NB4 (cell line): ENCODE results near the gene ITGB3.
"Not testable (repeated sequence)": the region's sequence is repeated elsewhere in the genome, so short reads cannot be mapped to it uniquely, and the experiment has no call there.

Experiments
- DNase-seq: peaks from one replicate; pipeline ENCODE4 v3.0.0; 2010; ENCODE audit warnings: low read depth
- H3K4me3 ChIP-seq: one replicate; pipeline ENCODE4 v1.5.1; 2011; ENCODE audit warnings: mild to moderate bottlenecking, low read depth, low read length, moderate library complexity
- MYC ChIP-seq: IDR thresholded peaks from 2 replicates; pipeline ENCODE4 v1.6.1; 2011; ENCODE audit warnings: low read depth, low read length
- POLR2A ChIP-seq: IDR thresholded peaks from 2 replicates; pipeline ENCODE4 v1.6.1; 2011; ENCODE audit warnings: mild to moderate bottlenecking; ENCODE audit not compliant: insufficient read length; ENCODE audit errors: extremely low read depth
- TF ChIP-seq, protein P1 (sequence below): IDR thresholded peaks from one replicate; pipeline ENCODE4 v1.5.1; 2012; ENCODE audit warnings: low read depth, low read length
- TF ChIP-seq, protein P2 (sequence below): IDR thresholded peaks from 2 replicates; pipeline ENCODE4 v1.6.1; 2011; ENCODE audit warnings: low read depth, low read length

The ITGB3 gene

DNA sequence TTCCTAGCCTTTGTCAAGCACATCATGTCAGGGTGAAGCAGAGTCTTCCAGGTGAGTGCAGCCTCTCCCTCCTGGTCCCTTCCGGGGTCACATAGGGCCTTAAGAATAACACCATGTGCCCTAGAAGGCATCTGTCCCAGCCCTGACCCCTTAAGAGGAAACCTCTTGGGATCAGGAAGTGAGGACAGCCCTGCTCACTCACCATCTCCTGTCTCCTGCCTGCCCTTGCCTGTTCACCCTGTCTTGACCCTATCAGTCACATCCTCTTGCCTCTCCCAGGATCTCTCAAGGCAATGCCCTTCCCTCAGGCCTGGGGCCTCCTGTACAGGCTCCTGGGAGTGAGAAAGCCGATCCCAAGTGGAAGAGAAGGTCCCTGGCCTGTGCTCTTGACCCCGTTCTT is 30.6 kb upstream of the ITGB3 start:
- TF ChIP-seq, protein P1, sequence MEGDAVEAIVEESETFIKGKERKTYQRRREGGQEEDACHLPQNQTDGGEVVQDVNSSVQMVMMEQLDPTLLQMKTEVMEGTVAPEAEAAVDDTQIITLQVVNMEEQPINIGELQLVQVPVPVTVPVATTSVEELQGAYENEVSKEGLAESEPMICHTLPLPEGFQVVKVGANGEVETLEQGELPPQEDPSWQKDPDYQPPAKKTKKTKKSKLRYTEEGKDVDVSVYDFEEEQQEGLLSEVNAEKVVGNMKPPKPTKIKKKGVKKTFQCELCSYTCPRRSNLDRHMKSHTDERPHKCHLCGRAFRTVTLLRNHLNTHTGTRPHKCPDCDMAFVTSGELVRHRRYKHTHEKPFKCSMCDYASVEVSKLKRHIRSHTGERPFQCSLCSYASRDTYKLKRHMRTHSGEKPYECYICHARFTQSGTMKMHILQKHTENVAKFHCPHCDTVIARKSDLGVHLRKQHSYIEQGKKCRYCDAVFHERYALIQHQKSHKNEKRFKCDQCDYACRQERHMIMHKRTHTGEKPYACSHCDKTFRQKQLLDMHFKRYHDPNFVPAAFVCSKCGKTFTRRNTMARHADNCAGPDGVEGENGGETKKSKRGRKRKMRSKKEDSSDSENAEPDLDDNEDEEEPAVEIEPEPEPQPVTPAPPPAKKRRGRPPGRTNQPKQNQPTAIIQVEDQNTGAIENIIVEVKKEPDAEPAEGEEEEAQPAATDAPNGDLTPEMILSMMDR, result no peak
- no peak for TF ChIP-seq POLR2A
- TF ChIP-seq MYC, result no peak
- TF ChIP-seq, protein P2, sequence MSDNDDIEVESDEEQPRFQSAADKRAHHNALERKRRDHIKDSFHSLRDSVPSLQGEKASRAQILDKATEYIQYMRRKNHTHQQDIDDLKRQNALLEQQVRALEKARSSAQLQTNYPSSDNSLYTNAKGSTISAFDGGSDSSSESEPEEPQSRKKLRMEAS, result no peak
- H3K4me3 ChIP-seq, result no peak overlapping the region
- no peak for DNase-seq

DNA sequence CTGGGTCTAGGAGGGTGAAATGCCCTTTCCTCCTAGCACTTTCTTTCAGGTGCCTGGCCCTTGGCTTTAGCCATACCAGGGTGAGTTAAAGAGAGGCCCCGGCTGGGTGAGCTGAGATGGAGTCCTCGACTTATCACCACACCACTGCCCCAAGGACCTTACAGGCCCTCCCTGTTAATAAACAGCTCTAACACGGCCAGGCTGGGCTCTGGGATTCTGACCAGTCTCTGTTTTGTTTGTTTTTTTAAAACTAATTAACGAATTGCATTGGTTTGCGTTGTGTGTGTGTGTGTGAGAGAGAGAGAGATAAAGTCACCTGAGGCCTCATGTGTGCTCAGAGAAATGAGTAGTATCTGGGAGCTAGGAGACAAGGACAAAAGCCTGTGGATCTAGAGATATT is 30.2 kb upstream of the ITGB3 start:
- no peak overlapping the region for H3K4me3 ChIP-seq
- DNase-seq, result no peak
- no peak for TF ChIP-seq POLR2A
- TF ChIP-seq, protein P2, result no peak
- TF ChIP-seq MYC, result no peak
- TF ChIP-seq, protein P1, result no peak

DNA sequence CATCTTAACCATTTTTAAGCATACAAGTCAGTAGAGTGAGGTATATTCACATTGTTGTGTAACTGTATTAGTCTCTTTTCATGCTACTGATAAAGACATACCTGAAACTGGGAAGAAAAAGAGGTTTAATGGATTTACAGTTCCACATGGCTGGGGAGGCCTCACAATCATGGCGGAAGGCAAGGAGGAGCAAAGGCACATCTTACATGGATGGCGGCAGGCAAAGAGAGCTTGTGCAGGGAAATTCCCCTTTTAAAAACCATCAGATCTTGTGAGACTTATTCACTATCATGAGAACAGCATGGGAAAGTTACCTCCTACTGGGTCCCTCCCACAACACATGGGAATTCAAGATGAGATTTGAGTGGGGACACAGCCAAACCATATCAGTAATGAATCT is 29.6 kb upstream of the ITGB3 start:
- not testable (repeated sequence) for DNase-seq, H3K4me3 ChIP-seq

DNA sequence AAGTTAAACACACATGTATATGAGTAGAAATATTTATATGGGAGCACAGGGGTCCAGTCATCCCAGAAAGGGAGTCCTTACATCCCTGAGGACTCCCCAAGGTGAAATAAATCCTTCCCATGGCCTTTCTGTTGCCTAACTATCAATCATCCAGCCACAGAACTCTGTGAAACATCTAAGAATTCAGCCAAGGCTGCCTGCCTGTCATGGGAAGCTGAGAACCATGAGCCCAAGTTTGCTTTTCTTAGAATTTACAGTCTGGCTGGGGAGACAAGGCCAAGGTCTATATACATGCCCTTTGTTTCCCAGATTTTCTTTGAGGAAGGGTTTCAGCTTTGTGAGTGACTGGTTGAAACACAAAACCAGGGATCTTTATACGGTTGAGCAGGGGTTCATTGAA is 28.7 kb upstream of the ITGB3 start:
- no peak for DNase-seq
- H3K4me3 ChIP-seq, result no peak overlapping the region
- TF ChIP-seq, protein P2, result no peak
- TF ChIP-seq POLR2A, result no peak
- TF ChIP-seq MYC, result no peak
- TF ChIP-seq, protein P1, result no peak

DNA sequence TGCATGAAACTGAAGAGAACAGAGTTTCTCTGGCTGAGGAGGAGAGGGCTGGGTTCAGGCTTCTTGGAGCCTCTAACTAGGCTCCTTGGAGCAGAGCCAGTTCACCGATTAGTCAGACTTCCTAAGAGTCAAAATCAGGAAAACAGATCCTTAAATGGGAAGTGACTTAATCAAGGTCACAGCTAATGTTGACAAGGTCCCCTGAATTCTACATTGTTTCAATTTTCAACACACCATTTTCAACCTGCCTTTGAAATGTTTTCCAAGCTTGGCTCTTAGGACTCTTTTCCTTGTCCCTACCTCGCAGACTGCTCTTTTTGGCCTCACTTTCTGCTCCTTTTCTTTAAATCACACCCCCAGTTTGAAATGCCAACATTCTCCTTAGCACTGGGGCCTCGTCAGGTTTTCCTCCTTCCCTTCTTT is 28.2 kb upstream of the ITGB3 start:
- H3K4me3 ChIP-seq, result no peak overlapping the region
- TF ChIP-seq, protein P1, result no peak
- TF ChIP-seq, protein P2, result no peak
- TF ChIP-seq POLR2A (no peak), MYC (no peak)
- DNase-seq, result no peak

DNA sequence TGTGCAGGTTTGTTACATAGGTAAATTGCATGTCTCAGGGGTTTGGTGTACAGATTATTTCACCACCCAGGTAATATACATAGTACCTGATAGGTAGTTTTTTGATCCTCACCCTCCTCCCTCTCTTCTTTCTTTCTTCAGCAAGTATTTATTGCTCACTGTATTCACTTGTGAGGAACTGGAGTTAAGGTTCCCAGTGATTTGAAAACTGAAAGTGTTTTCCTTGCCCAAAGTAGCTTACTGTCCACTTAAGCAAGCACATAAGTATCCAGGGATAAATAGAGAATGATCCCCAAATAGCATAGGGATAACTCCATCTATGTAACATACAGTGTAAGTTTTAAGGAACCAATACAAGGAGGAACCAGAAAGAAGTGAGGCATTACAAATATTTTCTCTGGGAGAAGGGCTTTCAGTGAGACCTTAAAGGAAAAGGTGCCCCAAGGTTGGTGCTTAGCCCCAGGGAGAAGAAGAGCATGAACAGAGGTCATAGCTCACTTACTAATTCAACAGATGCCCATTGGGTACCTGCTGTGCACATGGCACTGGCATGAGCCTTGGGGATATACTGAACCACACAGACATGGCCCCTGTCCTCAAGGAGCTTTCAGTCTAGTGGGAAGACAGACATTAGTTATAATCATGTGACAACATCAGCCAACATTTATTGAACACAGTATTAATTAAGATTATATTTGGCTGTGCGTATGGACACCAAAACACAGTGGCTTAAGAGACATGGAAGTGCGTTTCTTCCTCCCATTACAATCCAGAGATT is 27.5 kb upstream of the ITGB3 start:
- no peak for DNase-seq
- TF ChIP-seq MYC, result no peak
- TF ChIP-seq, protein P2, result no peak
- TF ChIP-seq POLR2A, result no peak
- TF ChIP-seq, protein P1, result no peak
- no peak overlapping the region for H3K4me3 ChIP-seq
